Keratinocyte (primary cell): ENCODE results near the gene ARL17B. TPM values are rescaled to one million over a fixed set of nuclear protein-coding genes. Genes with fewer than 3 reads are reported as not detected.
"Not testable (repeated sequence)": the region's sequence is repeated elsewhere in the genome, so short reads cannot be mapped to it uniquely, and the experiment has no call there.

Experiments
- DNase-seq: peaks from one replicate; pipeline ENCODE4 v3.0.0-alpha.2; 2011; ENCODE audit warnings: low read depth, missing footprints, low spot score
- FAIRE-seq: peaks from 2 replicates; lab custom pipeline; 2011; peaks lifted over from hg19 to GRCh38; lab: Jason Lieb, UNC
- H2AFZ ChIP-seq: 2 replicates; pipeline ENCODE4 v1.6.0; 2012; ENCODE audit warnings: low read length, control low read depth, inconsistent platforms; ENCODE audit not compliant: control insufficient read depth
- H3K27ac ChIP-seq: 2 replicates; pipeline ENCODE4 v1.5.1; 2011; ENCODE audit warnings: low read length; ENCODE audit not compliant: control insufficient read depth, insufficient read depth
- H3K27me3 ChIP-seq: 3 replicates; pipeline ENCODE4 v1.6.0; 2011; ENCODE audit warnings: low read length; ENCODE audit not compliant: control insufficient read depth, insufficient read depth; ENCODE audit errors: extremely low read depth
- H3K36me3 ChIP-seq, 2 experiments: 2 replicates in 1 of 2; 3 replicates in 1 of 2; pipeline ENCODE4 v1.5.1; 2011; ENCODE audit warnings: low read length in 2 of 2, mild to moderate bottlenecking in 1 of 2; ENCODE audit not compliant: control insufficient read depth in 2 of 2, insufficient read depth in 2 of 2; ENCODE audit errors: extremely low read depth in 1 of 2
- H3K4me1 ChIP-seq: 3 replicates; pipeline ENCODE4 v1.5.1; 2011; ENCODE audit warnings: low read length; ENCODE audit not compliant: control insufficient read depth, insufficient read depth; ENCODE audit errors: extremely low read depth
- H3K4me2 ChIP-seq: 3 replicates; pipeline ENCODE4 v1.6.0; 2011; ENCODE audit warnings: low read depth, low read length; ENCODE audit not compliant: control insufficient read depth, insufficient read depth; ENCODE audit errors: extremely low read depth
- H3K4me3 ChIP-seq, 3 experiments: fragments of 200-600 bp in 1 of 3; sonication (generic) in 1 of 3; 2 replicates in 2 of 3; 3 replicates in 1 of 3; pipeline ENCODE4 v1.5.1; 2011 to 2016; ENCODE audit warnings: low read length in 3 of 3, mild to moderate bottlenecking in 3 of 3, control low read depth in 2 of 3, inconsistent platforms in 1 of 3, low read depth in 1 of 3, mixed read lengths in 1 of 3, mixed run types in 1 of 3, moderate library complexity in 1 of 3; ENCODE audit not compliant: control insufficient read depth in 2 of 3, insufficient read depth in 2 of 3; ENCODE audit errors: extremely low read depth in 1 of 3
- H3K79me2 ChIP-seq: 2 replicates; pipeline ENCODE4 v1.6.0; 2012; ENCODE audit warnings: low read length; ENCODE audit not compliant: control insufficient read depth, insufficient read depth
- H3K9ac ChIP-seq: 3 replicates; pipeline ENCODE4 v1.6.0; 2011; ENCODE audit warnings: low read length; ENCODE audit not compliant: control insufficient read depth, insufficient read depth; ENCODE audit errors: extremely low read depth
- H3K9me1 ChIP-seq: 3 replicates; pipeline ENCODE4 v1.6.0; 2011; ENCODE audit warnings: low read length; ENCODE audit not compliant: control insufficient read depth, insufficient read depth; ENCODE audit errors: extremely low read depth
- H3K9me3 ChIP-seq: 2 replicates; pipeline ENCODE4 v1.5.1; 2012; ENCODE audit warnings: low read depth, low read length; ENCODE audit not compliant: control insufficient read depth
- H4K20me1 ChIP-seq: 3 replicates; pipeline ENCODE4 v1.6.0; 2011; ENCODE audit warnings: low read length; ENCODE audit not compliant: control insufficient read depth, insufficient read depth; ENCODE audit errors: extremely low read depth
- dilution Hi-C: fragments of 300-500 bp; cut with MboI; formaldehyde crosslinking; loops from one replicate; pipeline ENCODE4 v1.7.0; 2020; ENCODE audit warnings: low sequenced_read_pairs; ENCODE audit not compliant: extremely low pct_ligation_motif_present
- polyA plus RNA-seq, 5 experiments: library from polyadenylated mRNA; depleted of rRNA in 3 of 5; stranded (reverse) in 3 of 5; stranded (forward) in 1 of 5; unstranded in 1 of 5; fragments of >200 nt; gene quantifications; 1 replicate in 1 of 5; 2 replicates in 3 of 5; 3 replicates in 1 of 5; pipeline versions ENCODE4 v1.2.1 to v1.2.3, GENCODE V29; 2011 to 2012; ENCODE audit warnings: missing spikeins in 2 of 5, low read depth in 1 of 5, low replicate concordance in 1 of 5

ARL17B gene
- polyA plus RNA-seq, 1 donor (not counting 4 experiments of a cell fraction or from before 2014, with no cell fraction given) = 9.7 TPM

- H3K4me1 ChIP-seq, H3K9me1 ChIP-seq, H3K4me3 ChIP-seq, H2AFZ ChIP-seq, H3K9me3 ChIP-seq, H3K4me2 ChIP-seq, DNase-seq, H3K9ac ChIP-seq, dilution Hi-C loops, H3K27ac ChIP-seq, FAIRE-seq, H3K79me2 ChIP-seq, H3K36me3 ChIP-seq, H3K27me3 ChIP-seq, H4K20me1 ChIP-seq: not testable (repeated sequence)
Observed at GRCh38 chr17:46291618-46292017, 69.9 kb downstream of the ARL17B start.

GRCh38 chr17:46290906-46291546 lies 70.5 kb downstream of the ARL17B start:
- H3K9me1 ChIP-seq, H3K36me3 ChIP-seq, DNase-seq, H3K9ac ChIP-seq, FAIRE-seq, H3K27me3 ChIP-seq, H2AFZ ChIP-seq, H3K79me2 ChIP-seq, H3K4me3 ChIP-seq, H3K9me3 ChIP-seq, H3K4me2 ChIP-seq, H3K4me1 ChIP-seq, H4K20me1 ChIP-seq, H3K27ac ChIP-seq, dilution Hi-C loops: not testable (repeated sequence)

GRCh38 chr17:46287587-46287986 lies 74.0 kb downstream of the ARL17B start:
- H3K27ac ChIP-seq, H3K4me3 ChIP-seq, H3K79me2 ChIP-seq, FAIRE-seq, H2AFZ ChIP-seq, H3K9me1 ChIP-seq, H3K36me3 ChIP-seq, DNase-seq, H3K4me2 ChIP-seq, dilution Hi-C loops, H4K20me1 ChIP-seq, H3K9ac ChIP-seq, H3K27me3 ChIP-seq, H3K9me3 ChIP-seq: not testable (repeated sequence)
- peaks cover 11% of the 10 kb centered on the region for H3K4me1 ChIP-seq
